Omental fat pad (tissue), 4 donors: ENCODE results near the gene PARVG. TPM values are rescaled to one million over a fixed set of nuclear protein-coding genes. Genes with fewer than 3 reads are reported as not detected.

ENCODE experiments used
- ATAC-seq: fragments of 150-250 bp; one replicate; pipeline ENCODE4 v1.9.1; 2016; ENCODE audit warnings: mild to moderate bottlenecking, moderate library complexity; ENCODE audit not compliant: low FRiP score
- DNase-seq: peaks from one replicate; pipeline ENCODE4 v3.0.0-alpha.2; 2019; ENCODE audit warnings: low spot score
- total RNA-seq, 4 donors: library from RNA; depleted of rRNA; stranded (reverse); fragments of >200 nt; gene quantifications; one replicate each; pipeline ENCODE4 v1.1.0, GENCODE V29; 2016
- TF ChIP-seq, protein P1 (sequence below), 3 donors: fragments of 450-650 bp; IDR thresholded peaks; one replicate each; pipeline ENCODE4 v1.5.1; 2016 to 2017; ENCODE audit warnings: antibody characterized with exemption in 3 of 3, mild to moderate bottlenecking in 3 of 3, moderate library complexity in 2 of 3

PARVG gene
- total RNA-seq, 4 donors from 2014 or later = 19.4 to 56.7 (median 39.6) TPM

DNA sequence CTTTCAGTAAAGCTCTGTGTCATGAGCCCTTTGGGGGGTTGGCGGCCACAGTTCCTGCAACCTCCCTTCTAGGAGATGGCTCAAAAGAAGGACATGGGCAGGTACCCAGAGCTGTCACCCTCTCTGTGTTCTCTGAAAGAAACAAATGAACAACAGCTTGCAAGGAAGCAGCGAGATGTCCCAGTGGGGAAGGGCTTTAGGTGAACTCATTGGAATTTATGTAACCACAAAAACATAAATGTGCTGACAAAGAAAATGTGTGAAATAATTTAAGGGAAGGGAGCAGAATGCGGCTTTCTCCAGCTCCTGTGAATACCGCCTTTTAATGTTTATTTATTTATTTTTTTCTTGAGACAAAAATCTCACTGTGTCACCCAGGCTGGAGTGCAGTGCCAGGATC is 3.3 kb downstream of the PARVG start:
- DNase-seq (no peak), ATAC-seq (no peak)
- TF ChIP-seq, protein P1, sequence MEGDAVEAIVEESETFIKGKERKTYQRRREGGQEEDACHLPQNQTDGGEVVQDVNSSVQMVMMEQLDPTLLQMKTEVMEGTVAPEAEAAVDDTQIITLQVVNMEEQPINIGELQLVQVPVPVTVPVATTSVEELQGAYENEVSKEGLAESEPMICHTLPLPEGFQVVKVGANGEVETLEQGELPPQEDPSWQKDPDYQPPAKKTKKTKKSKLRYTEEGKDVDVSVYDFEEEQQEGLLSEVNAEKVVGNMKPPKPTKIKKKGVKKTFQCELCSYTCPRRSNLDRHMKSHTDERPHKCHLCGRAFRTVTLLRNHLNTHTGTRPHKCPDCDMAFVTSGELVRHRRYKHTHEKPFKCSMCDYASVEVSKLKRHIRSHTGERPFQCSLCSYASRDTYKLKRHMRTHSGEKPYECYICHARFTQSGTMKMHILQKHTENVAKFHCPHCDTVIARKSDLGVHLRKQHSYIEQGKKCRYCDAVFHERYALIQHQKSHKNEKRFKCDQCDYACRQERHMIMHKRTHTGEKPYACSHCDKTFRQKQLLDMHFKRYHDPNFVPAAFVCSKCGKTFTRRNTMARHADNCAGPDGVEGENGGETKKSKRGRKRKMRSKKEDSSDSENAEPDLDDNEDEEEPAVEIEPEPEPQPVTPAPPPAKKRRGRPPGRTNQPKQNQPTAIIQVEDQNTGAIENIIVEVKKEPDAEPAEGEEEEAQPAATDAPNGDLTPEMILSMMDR (IDR thresholded peaks at IDR 0.05) = no peak

DNA sequence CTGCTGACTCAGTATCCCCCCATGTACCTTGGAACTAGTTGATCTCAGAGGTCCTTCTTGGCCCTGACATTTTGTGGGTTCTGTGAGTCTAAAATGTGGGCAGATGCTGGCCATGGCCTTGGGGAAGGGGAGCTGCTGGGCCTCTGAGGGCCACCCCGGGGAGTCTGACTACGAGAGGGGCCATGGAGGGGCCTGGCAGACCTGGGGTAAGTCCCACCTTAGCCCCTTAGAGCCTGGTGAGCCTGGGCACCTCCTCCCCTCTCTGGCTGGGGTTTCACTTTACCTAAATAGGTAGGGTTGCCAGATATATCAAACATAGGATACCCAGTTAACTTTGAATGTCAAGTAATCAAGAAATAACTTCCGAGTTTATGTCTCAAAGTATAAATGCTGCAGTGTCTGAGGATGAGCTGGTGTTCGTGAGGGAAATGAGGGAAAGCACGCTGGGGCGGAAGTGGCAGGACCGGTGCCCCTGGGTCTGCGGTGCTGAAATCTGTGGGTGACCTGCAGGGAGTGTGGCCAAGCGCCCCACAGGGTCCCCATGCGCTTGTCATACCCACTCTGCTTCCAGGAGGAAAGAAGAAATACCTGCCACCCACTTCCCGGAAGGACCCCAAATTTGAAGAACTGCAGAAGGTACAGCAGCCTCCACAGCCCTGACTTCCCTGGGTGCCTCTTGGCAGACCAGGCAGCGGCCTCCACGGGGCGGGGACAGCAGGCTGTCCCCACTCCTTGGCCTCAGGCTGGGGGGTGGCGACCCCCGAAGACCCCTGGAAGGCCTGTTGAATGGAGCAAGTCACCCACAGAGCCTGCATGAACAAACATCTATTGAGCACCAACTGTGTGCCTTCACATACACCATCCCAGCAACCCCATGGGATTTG is 4.8 kb downstream of the PARVG start:
- ATAC-seq (no peak), DNase-seq (no peak)
- TF ChIP-seq, protein P1 (IDR thresholded peaks at IDR 0.05) = no peak

DNA sequence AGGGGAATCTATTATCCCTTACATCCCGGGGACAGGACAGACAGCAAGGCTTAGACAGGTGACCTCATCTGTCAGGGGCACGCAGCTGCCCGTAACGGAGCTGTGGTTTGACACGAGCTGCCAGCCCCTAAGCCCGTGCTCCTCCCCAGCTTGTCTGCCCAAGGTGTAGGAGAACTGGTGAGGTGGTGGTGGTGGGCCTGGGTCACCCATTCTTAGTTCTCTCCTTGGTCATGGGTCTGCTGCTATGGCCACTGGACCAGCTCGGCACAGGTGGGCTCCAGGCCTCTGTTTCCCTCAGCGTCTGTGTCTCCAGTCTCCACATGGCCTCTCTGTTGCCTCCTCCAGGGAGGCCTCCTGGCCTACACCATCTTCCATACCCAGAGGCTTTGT is 5.4 kb downstream of the PARVG start:
- TF ChIP-seq, protein P1 (IDR thresholded peaks at IDR 0.05) = no peak
- DNase-seq (no peak), ATAC-seq (no peak)

DNA sequence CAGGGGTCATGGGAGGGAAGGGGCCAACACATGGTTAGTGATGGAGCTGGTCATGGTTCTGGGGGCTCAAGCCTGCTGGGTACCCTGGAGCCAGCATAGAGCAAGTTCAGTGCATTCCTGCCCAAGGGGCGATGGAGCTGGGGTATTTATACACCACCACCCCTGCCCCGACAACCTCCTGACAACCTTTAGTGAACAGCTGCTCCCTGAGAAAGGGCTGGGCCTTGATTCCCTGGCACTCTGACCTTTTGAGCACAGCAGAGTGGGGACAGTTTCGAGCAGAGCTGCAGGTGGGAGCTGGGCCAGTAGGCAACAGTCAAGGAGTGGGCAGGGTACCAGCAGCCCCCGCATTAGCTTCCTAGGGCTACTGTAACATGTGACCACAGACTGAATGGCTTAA is 6.0 kb downstream of the PARVG start:
- DNase-seq (no peak), ATAC-seq (no peak)
- TF ChIP-seq, protein P1 (IDR thresholded peaks at IDR 0.05) = no peak

DNA sequence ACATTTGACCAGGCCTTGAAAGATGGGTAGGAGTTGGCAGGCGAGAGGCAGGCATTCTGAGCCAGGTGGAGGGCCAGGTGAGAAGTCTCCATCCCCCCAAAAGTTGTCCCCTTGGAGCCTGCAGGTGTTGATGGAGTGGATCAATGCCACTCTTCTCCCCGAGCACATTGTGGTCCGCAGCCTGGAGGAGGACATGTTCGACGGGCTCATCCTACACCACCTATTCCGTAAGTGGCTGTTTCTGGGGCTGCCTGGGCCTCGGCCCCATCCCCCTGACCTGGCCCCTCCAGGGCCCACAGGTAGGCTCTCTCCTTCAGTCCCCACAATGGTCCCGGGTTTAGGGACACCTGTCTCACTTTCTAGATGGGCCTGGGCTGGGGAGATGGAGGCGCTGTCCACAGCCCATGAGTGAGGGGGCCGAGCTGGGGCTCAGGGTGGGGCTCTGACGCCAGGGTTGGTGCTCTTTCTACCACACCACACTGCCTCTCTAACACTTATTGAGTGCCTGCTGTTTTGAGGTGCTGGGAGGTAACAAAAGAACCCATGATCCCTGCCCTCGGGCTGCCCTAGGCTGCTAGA is 7.0 kb downstream of the PARVG start:
- ATAC-seq (no peak), DNase-seq (no peak)
- TF ChIP-seq, protein P1 (IDR thresholded peaks at IDR 0.05) = no peak

DNA sequence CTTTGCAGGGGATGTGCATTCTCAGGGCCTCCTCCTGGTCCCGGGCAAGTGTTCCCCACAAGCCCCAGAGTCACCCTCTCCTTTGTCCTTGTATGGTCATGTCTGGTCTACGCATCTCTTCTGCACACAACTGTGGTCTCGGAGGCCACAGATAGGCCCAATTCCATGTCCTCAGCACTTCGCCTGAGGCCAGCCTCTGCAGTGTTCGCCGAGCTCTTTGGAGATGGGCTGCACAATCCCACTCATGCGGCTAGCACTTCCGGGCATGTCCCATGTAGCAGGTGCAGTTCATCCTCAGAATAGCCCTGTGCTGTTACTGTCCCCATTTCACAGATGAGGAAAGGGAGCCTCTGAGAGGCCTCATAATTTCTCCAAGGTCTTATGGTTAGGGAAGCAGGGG is 7.6 kb downstream of the PARVG start:
- TF ChIP-seq, protein P1 (IDR thresholded peaks at IDR 0.05) = no peak
- ATAC-seq = no peak
- no peak for DNase-seq
